Renal cortex interstitium (tissue), 11 donors: Measurements from ENCODE around the gene FITM2. TPM values are rescaled to one million over a fixed set of nuclear protein-coding genes. Genes with fewer than 3 reads are reported as not detected.

Experiments
- DNase-seq, 11 donors: peaks; one replicate each; pipeline ENCODE4 v3.0.0-alpha.2; 2013; ENCODE audit warnings: low read depth in 9 of 11, low spot score in 4 of 11; ENCODE audit errors: extremely low read depth in 1 of 11
- polyA plus RNA-seq, 3 donors: library from polyadenylated mRNA; unstranded; fragments of 120-200 nt; gene quantifications; one replicate each; pipeline ENCODE4 v1.2.1, GENCODE V29; 2013; ENCODE audit not compliant: insufficient read length in 3 of 3

FITM2 gene
- polyA plus RNA-seq, 3 donors, result 7.4 to 8.6 (median 8.5) TPM

DNA sequence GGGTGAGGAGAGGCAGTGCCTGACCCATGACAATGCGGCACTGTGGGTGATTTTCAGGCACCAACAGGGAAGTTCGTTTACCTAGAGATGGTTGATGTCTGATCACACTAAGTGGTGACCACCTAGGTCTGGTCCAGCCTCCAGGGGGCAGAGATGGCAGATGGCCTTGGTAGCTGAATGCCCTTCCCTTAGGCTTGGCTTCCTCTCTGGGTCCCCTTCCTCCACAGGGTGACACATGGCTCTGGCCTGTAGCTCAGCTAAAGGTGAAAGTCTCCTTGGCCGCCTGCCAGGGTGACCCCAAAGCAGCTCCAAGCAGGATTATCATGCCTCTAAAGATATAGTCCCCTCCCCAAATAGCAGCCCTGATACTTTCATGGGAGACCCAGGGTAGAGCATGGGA lies 57.5 kb downstream of the FITM2 start:
- no peak for DNase-seq

Other genes starting within 250 kb of the FITM2 start
- gene JPH2, start 124.0 kb downstream of the FITM2 start, polyA plus RNA-seq, result 1 to 10 TPM; 1.4 to 1.8 (median 1.7) TPM
- gene OSER1, start 100.4 kb downstream of the FITM2 start, polyA plus RNA-seq, result 10 to 100 TPM; 49.7 to 56.7 (median 50.7) TPM
- under 1 TPM; 0.12 to 0.50 (median 0.24) TPM for gene GDAP1L1, start 63.9 kb downstream of the FITM2 start, polyA plus RNA-seq
- under 1 TPM; 0.37 to 0.64 (median 0.42) TPM for gene R3HDML, start 25.8 kb upstream of the FITM2 start, polyA plus RNA-seq
- gene HNF4A, start 44.5 kb upstream of the FITM2 start, polyA plus RNA-seq, result 10 to 100 TPM; 50.4 to 53.0 (median 51.7) TPM
- 10 to 100 TPM; 12.8 to 14.7 (median 12.9) TPM for gene TTPAL, start 164.7 kb upstream of the FITM2 start, polyA plus RNA-seq
- 10 to 100 TPM; 61.9 to 71.2 (median 68.5) TPM for gene SERINC3, start 210.9 kb upstream of the FITM2 start, polyA plus RNA-seq